ENCODE measurements around the gene LTB4R2. TPM values are rescaled to one million over a fixed set of nuclear protein-coding genes. Genes with fewer than 3 reads are reported as not detected.
"Not testable (repeated sequence)": the region's sequence is repeated elsewhere in the genome, so short reads cannot be mapped to it uniquely, and the experiment has no call there.

The LTB4R2 gene
- polyA plus RNA-seq, 1 donor: 4.1 TPM

GRCh38 chr14:24340606-24341005 lies 30.7 kb downstream of the LTB4R2 start:
- DNase-seq: no peak

- DNase-seq: no peak
Observed at GRCh38 chr14:24342889-24343288, 32.9 kb downstream of the LTB4R2 start.

GRCh38 chr14:24343795-24344660 lies 34.1 kb downstream of the LTB4R2 start:
- no peak for DNase-seq

GRCh38 chr14:24347134-24347533 lies 37.2 kb downstream of the LTB4R2 start:
- no peak for DNase-seq

- DNase-seq: no peak
Observed at GRCh38 chr14:24348186-24348585, 38.2 kb downstream of the LTB4R2 start.

- DNase-seq: no peak
Observed at GRCh38 chr14:24349742-24350141, 39.8 kb downstream of the LTB4R2 start.

GRCh38 chr14:24351517-24351916 lies 41.6 kb downstream of the LTB4R2 start:
- DNase-seq: no peak

- DNase-seq: no peak
Observed at GRCh38 chr14:24353559-24354481, 43.9 kb downstream of the LTB4R2 start.

GRCh38 chr14:24354482-24354825 lies 44.5 kb downstream of the LTB4R2 start:
- not testable (repeated sequence) for DNase-seq

GRCh38 chr14:24355009-24355408 lies 45.1 kb downstream of the LTB4R2 start:
- DNase-seq: no peak

- DNase-seq: no peak
Observed at GRCh38 chr14:24356208-24356607, 46.3 kb downstream of the LTB4R2 start.

- DNase-seq: no peak
Observed at GRCh38 chr14:24360281-24360680, 50.3 kb downstream of the LTB4R2 start.

GRCh38 chr14:24361326-24361725 lies 51.4 kb downstream of the LTB4R2 start:
- DNase-seq: no peak

Other genes with a start within 250 kb of the LTB4R2 start
- gene CPNE6, start 238.6 kb upstream of the LTB4R2 start, polyA plus RNA-seq (ENCODE audit: insufficient read length): not detected
- gene PCK2, start 215.8 kb upstream of the LTB4R2 start, polyA plus RNA-seq (ENCODE audit: insufficient read length): 4.3 TPM
- 48.2 TPM for gene DCAF11, start 195.4 kb upstream of the LTB4R2 start, polyA plus RNA-seq (ENCODE audit: insufficient read length)
- gene NRL, start 195.2 kb upstream of the LTB4R2 start, polyA plus RNA-seq (ENCODE audit: insufficient read length): 1.7 TPM
- gene FITM1, start 179.5 kb upstream of the LTB4R2 start, polyA plus RNA-seq (ENCODE audit: insufficient read length): 146 TPM
- 110 TPM for gene PSME1, start 173.9 kb upstream of the LTB4R2 start, polyA plus RNA-seq (ENCODE audit: insufficient read length)
- gene EMC9, start 168.5 kb upstream of the LTB4R2 start, polyA plus RNA-seq (ENCODE audit: insufficient read length): 29.8 TPM
- gene PSME2, start 163.5 kb upstream of the LTB4R2 start, polyA plus RNA-seq (ENCODE audit: insufficient read length): 75.2 TPM
- gene RNF31, start 162.6 kb upstream of the LTB4R2 start, polyA plus RNA-seq (ENCODE audit: insufficient read length): 39.5 TPM
- 32.6 TPM for gene IRF9, start 148.9 kb upstream of the LTB4R2 start, polyA plus RNA-seq (ENCODE audit: insufficient read length)
- gene REC8, start 138.1 kb upstream of the LTB4R2 start, polyA plus RNA-seq (ENCODE audit: insufficient read length): 14.5 TPM
- 33.5 TPM for gene IPO4, start 121.3 kb upstream of the LTB4R2 start, polyA plus RNA-seq (ENCODE audit: insufficient read length)
- gene TM9SF1, start 114.7 kb upstream of the LTB4R2 start, polyA plus RNA-seq (ENCODE audit: insufficient read length): 18.6 TPM
- gene TSSK4, start 104.4 kb upstream of the LTB4R2 start, polyA plus RNA-seq (ENCODE audit: insufficient read length): 4.5 TPM
- gene CHMP4A, start 96.7 kb upstream of the LTB4R2 start, polyA plus RNA-seq (ENCODE audit: insufficient read length): 37.6 TPM
- 9.3 TPM for gene MDP1, start 94.1 kb upstream of the LTB4R2 start, polyA plus RNA-seq (ENCODE audit: insufficient read length)
- 176 TPM for gene NEDD8, start 77.8 kb upstream of the LTB4R2 start, polyA plus RNA-seq (ENCODE audit: insufficient read length)
- gene GMPR2, start 77.2 kb upstream of the LTB4R2 start, polyA plus RNA-seq (ENCODE audit: insufficient read length): 45.8 TPM
- 39.0 TPM for gene TINF2, start 67.5 kb upstream of the LTB4R2 start, polyA plus RNA-seq (ENCODE audit: insufficient read length)
- gene TGM1, start 47.0 kb upstream of the LTB4R2 start, polyA plus RNA-seq (ENCODE audit: insufficient read length): 2.1 TPM
- gene RABGGTA, start 38.5 kb upstream of the LTB4R2 start, polyA plus RNA-seq (ENCODE audit: insufficient read length): 15.0 TPM
- gene DHRS1, start 10.4 kb upstream of the LTB4R2 start, polyA plus RNA-seq (ENCODE audit: insufficient read length): 14.7 TPM
- gene NOP9, start 10.3 kb upstream of the LTB4R2 start, polyA plus RNA-seq (ENCODE audit: insufficient read length): 22.6 TPM
- 10.3 TPM for gene CIDEB, start 2.2 kb upstream of the LTB4R2 start, polyA plus RNA-seq (ENCODE audit: insufficient read length)
- 3.5 TPM for gene LTB4R, start 1.4 kb downstream of the LTB4R2 start, polyA plus RNA-seq (ENCODE audit: insufficient read length)
- 17.0 TPM for gene ADCY4, start 24.9 kb downstream of the LTB4R2 start, polyA plus RNA-seq (ENCODE audit: insufficient read length)
- 2.1 TPM for gene RIPK3, start 29.9 kb downstream of the LTB4R2 start, polyA plus RNA-seq (ENCODE audit: insufficient read length)
- 34.8 TPM for gene NFATC4, start 58.0 kb downstream of the LTB4R2 start, polyA plus RNA-seq (ENCODE audit: insufficient read length)
- 25.1 TPM for gene NYNRIN, start 88.9 kb downstream of the LTB4R2 start, polyA plus RNA-seq (ENCODE audit: insufficient read length)
- 2.6 TPM for gene CBLN3, start 119.5 kb downstream of the LTB4R2 start, polyA plus RNA-seq (ENCODE audit: insufficient read length)
- gene KHNYN, start 119.8 kb downstream of the LTB4R2 start, polyA plus RNA-seq (ENCODE audit: insufficient read length): 37.8 TPM
- 62.9 TPM for gene SDR39U1, start 132.6 kb downstream of the LTB4R2 start, polyA plus RNA-seq (ENCODE audit: insufficient read length)
- gene CMA1, start 198.1 kb downstream of the LTB4R2 start, polyA plus RNA-seq (ENCODE audit: insufficient read length): not detected